HG03060 (cell line): ENCODE results near the gene OR5B12.
"Not testable (repeated sequence)": the region's sequence is repeated elsewhere in the genome, so short reads cannot be mapped to it uniquely, and the experiment has no call there.

Experiments
- ATAC-seq: cut with Tn5 transposase; IDR thresholded peaks from one replicate; pipeline ENCODE4 v1.9.1; 2021; ENCODE audit warnings: low read depth, moderate number of reproducible peaks; ENCODE audit not compliant: unreplicated experiment

Gene OR5B12

DNA sequence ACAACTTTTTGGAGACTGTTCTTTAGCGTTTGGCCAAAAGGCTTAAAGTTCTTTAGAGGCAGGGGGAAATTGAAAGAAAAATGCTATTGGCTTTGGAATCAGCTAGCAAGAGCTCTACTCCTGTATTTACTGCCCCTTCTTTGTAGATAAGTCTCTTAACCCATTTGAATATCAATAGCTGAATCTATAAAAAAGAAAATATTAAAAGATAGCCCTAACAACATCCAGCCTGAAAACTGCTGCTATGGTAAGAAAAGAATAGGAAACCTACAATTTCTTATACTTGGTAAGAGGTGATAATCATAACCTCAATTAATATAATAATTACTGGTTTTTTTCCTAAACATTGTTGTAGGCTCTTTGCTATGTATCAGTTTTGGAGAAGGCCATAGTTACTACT is at the start of gene OR5B12:
Gene OR5B12, minus strand, starts transcription at position 101 of the 400 bp plus-strand sequence. CDS start 2,085 bp downstream, outside the sequence.
- no peak for ATAC-seq

DNA sequence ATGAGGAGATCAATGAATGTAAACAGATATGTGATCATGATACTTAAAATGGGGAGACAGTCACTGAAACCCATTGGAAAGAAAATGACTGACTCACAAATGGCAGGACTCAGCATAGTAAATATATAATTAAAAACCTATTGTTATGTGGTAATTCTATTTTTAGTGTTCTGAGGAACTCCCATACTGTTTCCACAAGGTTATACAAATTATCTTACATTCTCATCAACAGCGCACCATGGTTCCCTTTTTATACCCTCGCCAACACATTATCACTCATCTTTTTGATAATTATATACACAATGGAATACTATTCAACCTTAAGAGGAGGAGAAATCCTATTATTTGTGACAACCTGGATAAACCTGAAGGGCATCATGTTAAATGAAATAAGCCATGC is 48.8 kb upstream of the OR5B12 start:
- no peak for ATAC-seq

DNA sequence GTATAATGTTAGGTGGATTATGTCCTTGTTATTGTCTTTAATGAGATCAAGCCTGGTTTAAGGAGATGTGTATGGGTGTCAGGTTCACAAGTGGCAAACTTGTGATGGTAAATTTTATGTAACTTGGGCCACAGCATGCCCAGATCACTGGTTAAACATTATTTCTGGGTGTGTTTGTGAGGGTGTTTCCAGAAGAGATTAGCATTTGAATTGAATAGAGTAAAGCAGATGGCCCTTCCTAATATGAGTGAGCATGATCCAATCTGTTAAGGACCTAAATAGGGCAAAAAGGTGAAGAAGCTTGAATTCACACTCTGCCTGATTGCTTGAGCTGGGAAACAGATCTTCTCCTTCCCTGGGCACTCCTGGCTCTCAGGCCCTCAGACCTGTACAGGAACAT is 45.1 kb upstream of the OR5B12 start:
- ATAC-seq = no peak

DNA sequence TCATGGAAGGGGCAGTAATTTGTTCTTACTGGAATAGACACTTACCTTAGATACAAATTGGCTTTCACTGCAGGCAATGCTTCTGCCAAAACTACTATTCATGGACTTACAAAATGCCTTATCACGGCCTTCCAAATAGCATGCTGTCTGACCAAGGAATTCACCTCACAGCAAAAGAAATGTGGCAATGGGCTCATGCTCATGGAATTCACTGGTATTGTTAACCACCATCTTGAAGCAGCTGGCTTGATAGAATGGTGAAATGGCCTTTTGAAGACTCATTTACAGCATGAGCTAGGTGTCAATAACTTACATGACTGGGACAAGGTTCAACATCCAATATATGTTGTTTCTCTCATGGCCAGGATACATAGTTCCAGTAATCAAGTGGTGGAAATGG is 43.9 kb upstream of the OR5B12 start:
- ATAC-seq = no peak

DNA sequence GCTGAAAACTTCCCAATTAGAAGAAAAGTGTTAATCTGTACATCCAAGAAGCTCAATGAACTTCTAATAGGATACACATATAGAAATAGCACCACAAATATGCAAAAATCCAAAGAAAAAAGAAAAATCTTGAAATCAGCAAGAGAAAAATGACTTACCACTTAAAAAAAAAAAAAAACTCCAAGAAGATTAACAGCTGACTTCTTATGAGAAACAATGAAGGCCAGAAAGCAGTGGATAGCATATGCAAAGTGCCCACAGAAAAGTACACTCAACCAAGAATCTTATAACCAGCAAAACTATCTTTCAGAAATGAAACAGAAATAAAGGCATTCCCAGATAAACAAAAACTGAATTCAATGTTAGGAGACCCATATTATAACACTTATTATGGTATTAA is 29.9 kb upstream of the OR5B12 start:
- no peak for ATAC-seq

DNA sequence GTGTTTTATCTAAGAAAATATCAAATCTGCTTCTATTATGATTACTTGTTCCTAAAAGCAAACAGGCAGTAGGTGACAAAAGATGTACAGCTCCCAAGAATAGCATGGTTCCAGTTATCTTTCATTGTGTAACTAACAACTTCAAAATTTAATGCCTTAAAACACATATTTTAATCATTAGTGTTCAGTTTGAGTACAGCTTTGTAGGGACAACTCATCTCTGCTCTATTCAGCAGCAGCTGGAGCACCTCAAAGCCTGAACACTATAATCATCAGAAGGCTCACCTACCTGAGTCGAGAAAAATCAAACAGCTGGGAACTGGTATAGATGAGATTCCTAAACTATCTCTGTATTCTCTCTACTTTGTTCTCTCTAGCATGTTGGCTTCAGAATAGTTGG is 24.3 kb upstream of the OR5B12 start:
- no peak for ATAC-seq

DNA sequence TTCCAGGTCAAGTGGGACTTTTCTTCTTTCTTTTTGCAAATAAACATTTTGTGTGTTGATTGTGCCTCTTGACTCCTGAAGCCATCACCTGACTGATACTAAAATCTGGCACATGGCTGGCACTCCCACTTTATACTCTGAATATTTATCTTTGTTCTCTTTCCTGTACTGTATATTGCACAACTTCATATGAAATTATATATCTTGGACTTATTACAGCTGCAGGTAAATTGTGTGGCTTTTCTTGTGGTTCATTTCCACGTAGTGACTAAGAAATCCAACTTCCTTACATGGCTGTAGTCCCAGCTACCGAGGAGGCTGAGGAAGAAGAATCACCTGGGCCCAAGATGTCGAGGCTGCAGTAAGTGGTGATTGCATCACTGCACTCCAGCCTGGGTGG is 23.7 kb upstream of the OR5B12 start:
- ATAC-seq = no peak

DNA sequence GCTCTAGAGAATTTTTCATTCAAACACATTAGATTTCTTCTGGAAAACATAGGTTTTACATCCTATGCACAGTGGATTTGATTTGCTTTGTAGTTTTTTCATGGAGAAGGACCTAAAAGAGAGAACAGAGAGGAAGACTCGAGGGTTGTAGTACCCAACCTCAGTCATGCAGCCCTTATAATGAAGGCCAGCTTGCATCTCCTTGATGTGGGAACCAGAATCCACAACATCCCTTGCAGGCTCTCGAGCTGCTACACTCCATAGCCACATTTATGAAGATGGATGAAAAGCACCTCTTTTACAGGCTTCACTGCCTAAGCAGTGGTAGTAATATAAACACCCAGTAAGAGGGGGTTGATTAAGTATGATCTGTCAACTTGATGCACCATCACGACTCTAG is 9.5 kb upstream of the OR5B12 start:
- ATAC-seq = no peak

DNA sequence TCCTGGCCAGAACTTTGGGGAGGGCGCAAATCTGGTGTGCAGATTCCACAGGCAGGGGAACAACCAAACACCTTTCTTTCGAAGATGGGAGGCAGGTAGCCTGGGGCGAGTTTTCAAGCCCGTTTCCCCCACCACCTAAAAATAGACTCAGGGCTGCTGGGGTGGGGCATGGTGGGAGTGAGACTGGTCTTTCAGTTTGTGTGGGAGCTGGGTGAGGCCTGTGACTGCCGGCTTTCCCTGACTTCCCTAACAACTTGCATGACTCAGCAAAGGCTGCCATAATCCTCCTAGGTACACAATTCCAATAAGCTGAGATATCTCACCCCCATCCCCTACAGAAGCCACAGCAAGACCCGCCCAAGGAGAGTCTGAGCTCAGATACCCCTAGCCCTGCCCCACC is 4.3 kb upstream of the OR5B12 start:
- ATAC-seq = no peak

DNA sequence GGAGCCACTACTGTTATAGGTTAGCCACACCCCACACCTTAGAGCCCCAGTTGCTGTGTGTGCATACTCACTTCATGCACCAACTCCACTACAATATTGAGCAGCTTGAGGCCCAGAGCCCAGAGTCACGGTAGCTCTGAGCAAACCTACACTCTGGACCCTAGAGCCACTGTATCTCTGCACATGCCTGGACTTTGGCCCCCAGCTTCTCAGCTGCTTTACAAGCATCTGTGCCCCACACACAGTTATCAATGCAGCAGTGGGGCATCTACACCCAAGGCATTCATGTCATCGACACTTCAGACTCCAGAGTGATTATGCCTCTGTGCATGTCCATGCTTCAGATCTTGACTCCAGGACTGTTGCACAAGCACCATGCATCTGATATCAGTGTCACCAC is 2.3 kb upstream of the OR5B12 start:
- ATAC-seq = no peak

DNA sequence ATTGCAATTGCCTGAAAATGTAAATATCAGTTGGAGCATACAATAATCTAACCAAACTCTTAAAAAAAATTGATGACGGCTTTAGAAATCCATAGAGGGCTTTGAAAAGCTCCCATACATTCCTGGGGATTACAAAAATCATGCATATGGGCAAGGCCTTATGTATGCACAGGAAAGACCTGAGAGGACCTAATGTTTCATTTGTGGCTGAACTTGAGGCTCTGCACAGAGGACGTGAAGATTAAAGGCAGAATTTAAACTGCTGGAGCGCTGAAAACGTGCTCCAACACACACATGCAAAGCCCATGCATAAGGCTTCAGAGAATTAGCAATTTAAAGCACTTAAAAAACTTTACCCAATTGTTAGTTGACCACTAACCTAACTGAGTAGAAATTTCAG is 3.5 kb downstream of the OR5B12 start:
- no peak for ATAC-seq

DNA sequence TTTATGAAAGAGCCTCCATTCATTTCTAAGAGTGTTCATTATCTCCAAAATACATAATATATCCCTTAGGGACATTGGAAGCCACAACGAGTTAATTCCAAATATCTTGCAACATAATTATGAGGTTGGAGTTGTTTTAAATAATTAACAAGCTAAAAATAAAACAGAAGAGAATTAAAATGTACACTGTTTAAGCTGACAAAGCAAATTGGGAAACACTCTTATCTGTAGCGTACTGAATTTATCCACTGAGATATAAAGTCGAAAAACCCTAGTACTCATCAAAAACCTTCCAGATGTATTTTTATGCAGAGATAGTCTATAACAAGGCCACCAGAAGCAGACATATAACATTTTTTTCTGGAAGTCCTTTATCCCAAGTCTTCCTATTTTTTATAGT is 7.8 kb downstream of the OR5B12 start:
- no peak for ATAC-seq

DNA sequence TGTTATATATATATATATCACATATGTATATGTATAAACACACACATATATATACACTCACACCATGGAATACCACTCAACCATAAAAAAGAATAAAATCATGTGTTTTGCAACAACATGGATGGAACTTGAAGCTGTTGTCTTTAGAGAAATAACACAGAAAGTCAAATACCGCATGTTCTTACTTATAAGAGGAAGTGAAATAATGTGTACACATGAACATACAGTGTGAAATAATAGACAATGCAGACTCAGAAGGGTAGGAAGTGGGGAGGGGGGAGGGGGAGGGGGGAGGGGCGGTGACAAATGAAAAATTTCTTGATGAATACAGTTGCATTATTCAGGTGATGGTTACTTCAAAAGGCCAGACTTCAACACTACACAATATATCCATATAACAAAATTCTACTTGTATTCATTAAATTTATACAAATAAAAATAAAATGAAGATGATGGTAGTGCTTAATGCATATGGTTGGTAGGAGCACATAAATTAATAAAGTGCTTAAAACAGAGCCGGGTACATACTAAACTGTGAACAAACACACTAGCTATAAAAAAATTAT is 8.3 kb downstream of the OR5B12 start:
- no peak for ATAC-seq

DNA sequence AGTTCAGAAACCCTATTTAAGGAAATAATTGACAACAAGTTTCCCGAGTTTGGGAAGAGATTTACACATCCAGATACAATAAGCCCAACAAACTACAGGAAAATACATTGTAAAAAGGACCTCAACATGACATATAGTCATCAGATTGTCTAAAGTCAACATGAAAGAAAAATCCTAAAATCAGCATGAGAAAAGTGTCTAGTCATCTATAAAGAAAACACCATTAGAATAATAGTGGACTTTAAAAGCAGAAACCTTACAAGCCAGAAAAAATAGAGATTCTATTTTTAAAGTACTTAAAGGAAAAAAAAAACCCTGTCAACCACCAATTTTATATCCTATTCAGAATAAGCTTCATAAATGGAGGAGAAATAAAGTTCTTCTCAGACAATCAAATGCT is 12.8 kb downstream of the OR5B12 start:
- no peak for ATAC-seq

DNA sequence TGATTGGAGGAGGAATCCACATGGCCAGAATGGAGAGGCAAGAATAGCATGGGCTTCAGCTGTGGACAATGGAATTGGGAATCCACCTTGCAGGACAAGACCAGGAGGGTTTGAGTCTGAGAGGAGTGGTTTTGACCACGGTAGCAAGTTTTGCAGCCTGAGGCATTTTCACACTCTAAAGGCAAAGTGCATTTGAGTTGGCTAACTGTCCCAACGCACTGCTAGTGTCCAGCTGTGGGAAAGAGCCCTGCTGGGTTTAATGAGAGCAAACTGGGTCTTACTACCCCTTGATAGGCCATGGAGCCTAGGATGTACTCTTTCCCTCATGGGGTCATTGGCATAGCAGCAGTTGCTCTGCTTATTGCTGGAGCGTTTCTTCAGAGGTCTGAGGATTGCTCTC is 14.0 kb downstream of the OR5B12 start, which contains the start of gene OR5B2:
Gene OR5B2, minus strand, starts transcription at position 101 of the 400 bp plus-strand sequence. CDS start 4,860 bp downstream, outside the sequence.
- ATAC-seq = no peak

DNA sequence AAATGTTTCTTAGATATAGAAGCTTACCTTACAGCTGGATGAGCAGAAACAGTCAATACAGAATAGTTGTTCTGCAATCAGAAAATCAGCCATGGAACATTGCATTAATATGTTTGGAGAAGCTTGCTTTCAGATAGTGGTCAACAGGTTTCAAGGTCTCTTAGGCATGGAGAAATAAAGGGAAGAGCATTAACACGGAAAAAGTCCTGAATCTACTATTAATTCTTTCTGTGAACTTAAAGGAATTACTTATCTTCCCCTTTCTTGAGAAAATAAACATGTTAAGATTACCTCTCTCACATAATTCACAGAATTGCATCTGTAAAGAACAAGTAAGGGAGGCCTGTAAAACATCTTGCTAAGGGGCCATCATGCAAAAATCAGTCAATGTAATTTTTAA is 35.3 kb downstream of the OR5B12 start, which contains the start of gene OR5B3:
Gene OR5B3, minus strand, starts transcription at position 101 of the 400 bp plus-strand sequence. CDS start 3,465 bp downstream, outside the sequence.
- no peak for ATAC-seq

DNA sequence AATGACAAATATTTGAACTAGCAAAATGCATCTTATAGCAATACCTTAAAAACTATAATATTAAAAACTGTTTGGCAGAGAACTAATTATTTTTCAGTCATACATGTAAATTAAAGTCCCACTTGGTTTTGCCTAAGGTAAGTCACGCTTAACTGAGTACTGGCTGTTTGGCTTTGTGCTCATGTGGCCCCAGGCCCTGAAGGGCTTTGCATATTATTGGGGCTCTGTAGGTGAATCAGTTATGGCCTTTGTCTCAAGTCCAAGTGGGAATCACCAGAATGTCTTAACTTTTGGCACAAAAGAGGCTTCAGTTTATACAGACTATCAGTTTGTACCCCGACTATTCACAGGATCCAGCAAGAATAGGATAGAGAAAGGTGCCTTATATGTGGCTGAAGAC is 42.4 kb downstream of the OR5B12 start:
- not testable (repeated sequence) for ATAC-seq

DNA sequence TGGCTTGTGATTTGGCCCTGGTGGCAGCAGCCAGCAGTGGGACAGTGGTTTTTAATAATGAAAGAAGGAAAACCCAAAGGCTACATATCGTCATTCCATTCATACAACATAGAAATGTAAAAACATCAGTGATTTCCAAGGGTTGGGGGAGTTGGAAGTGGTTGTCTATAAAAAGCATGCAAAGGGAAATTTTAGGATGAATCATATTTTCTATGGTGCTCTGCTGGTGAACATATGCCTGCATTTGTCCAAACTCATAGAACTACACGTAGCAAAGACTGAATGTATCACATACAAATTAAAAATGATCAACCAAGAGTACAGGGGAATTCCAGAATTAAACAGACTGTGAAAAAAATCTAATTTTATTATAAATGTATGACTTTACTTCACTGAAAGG is 46.5 kb downstream of the OR5B12 start:
- no peak for ATAC-seq

DNA sequence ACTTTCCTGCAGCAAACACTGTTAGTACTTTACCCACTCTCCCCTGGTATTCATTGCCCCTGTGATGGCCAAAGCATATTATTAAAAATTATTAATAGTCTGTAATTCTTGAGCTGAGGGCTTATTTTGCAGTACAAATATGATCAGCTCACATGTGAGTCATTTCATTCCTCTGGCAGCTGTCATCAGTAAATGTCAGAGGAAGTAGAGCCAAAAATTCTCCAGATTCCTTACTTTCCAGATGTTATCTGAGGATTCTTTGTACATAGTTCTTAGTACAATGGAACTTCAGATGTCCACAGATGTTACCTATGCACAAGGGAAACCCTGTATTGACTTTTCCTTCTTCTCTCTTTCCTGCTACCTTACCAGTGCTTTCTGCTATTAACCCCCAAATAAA is 47.8 kb downstream of the OR5B12 start:
- no peak for ATAC-seq

DNA sequence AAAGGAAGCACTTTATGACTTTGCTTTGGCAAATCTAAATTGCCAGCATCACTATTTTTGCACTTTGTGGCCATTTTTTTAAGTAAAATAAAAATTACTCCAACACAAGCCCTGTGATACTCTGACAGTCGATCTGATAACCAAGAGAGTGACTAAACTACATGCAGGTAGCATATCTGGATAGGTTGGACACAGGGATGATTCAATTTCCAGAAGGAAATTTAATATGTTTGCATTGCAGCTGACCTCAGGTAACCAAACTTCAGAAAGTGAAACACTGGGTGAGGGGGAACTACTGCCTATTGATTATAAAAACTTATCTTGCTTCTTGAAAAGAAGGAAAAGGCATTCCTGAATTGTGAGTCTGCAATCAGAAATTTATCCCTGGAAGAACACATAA is 49.3 kb downstream of the OR5B12 start:
- no peak for ATAC-seq

DNA sequence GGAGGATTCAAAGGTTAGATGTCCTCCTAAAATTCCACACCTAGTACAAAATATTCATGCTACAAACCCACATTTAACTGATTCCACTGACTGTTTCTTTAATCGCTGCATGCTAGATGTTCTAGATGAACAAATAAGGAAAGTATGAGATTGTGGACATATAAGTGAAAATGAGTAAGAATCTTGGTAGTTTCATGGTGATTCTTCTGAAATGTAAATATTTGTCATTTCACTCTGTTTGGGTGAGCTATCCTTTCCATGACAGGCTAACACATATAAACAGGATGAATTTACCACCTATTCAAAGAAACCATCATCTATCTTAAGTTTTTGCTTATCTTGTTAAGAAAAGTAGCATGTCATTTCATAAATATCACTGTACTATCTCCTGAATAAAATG is 50.2 kb downstream of the OR5B12 start:
- ATAC-seq = no peak

DNA sequence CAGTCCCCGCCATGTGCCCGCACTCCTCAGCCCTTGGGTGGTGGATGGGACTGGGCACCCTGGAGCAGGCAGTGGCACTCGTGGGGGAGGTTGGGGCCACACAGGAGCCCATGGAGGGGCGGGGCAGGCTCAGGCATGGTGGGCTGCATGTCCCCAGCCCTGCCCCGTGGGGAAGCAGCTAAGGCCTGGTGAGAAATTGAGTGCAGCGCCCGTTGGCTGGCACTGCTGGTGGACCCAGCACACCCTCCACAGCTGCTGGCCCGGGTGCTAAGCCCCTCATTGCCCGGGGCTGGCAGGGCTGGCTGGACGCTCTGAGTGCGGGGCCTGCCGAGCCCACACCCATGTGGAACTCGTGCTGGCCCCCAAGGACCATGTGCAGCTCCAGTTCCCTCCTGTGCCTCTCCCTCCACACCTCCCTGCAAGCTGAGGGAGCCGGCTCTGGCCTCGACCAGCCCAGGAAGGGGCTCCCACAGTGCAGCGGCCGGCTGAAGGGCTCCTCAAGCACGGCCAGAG is 51.4 kb downstream of the OR5B12 start:
- ATAC-seq = no peak
